ENCODE results near the gene COA3.
A peak's percentile ranks its signal among the peaks of the same experiment; 100 is the strongest.

The COA3 gene

DNA sequence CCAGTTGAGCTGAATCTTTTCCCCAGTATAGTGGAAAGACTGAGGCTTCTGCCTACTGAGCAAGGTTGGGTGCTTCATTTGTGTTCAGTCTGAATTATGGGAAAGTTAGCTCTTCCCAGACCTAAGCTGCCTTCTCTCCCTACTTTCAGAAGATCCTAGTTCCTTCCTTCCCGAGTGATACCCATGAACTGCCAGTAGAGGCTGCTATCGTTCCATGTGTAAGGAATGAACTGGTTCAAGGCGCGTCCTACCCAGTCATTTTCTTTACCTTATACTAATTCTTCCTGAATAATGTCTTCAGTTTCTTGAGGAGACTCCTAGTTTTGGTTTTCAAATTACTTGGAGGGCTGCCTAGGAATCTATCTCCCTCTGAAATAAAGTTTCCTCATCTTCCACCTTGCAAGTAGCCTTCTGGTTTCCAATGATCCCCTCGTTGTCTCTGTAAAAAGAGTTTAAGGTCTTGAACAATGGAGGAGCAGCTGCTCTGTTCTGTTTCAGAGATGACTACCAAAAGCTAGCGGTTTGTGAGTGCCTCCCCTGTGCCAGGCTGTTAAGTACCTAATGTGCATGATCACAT is 44.9 kb upstream of the COA3 start:
- no peak overlapping the region for H3K4me3 ChIP-seq
- peak; percentile 20 for DNase-seq (ENCODE audit: low read depth, low spot score)
- peaks cover 59% of the 10 kb centered on the region for H3K36me3 ChIP-seq (ENCODE audit: insufficient read depth, low read length)
- H3K27ac ChIP-seq: no peak overlapping the region
- H3K9ac ChIP-seq (ENCODE audit: insufficient read length): no peak overlapping the region
- no peaks in the 10 kb centered on the region for H3K9me3 ChIP-seq (ENCODE audit: low read depth, low read length)
- TF ChIP-seq EZH2 (IDR thresholded peaks at IDR 0.05) (no peak), FOXP2 (optimal IDR thresholded peaks at IDR 0.05; ENCODE audit: control extremely low read depth, extremely low read length, insufficient read depth) (no peak), POLR2AphosphoS5 (IDR thresholded peaks at IDR 0.05; ENCODE audit: borderline replicate concordance, low read depth, low read length) (no peak)

DNA sequence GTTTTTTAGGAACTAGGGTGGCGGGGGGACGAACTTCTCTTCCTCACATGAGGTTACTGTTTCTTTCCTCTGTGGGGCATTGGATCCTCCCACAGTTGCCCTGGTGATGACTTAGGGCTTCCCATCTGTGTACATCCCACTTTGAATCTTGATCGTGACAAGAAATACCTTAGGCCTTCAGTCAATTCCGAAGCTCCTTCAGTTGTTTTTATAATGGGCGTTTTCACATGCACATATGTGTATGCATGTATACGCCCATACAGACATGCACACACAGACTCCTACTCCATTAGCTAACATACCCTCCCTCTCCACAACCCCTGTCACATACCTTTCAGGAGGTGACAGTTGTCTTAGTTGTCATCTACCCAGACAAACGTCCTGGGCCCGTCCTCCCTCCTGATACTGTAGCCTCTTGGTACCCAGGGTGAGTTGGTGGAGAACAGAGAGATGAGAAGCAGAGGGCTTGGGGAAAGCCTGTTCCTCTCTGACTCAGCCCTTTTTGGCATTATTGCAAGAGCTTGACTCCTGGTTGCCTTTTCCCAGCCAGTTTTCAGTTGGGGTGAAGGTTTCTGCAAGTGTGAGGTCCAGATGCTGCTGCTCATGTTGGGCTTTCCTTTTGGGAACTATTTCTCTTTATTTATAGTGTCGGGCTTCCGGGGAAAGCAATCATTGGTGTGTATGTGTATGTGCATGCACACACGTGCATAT is 43.6 kb upstream of the COA3 start:
- DNase-seq (ENCODE audit: low read depth, low spot score): no peak
- TF ChIP-seq FOXP2 (optimal IDR thresholded peaks at IDR 0.05; ENCODE audit: control extremely low read depth, extremely low read length, insufficient read depth) (no peak), POLR2AphosphoS5 (IDR thresholded peaks at IDR 0.05; ENCODE audit: borderline replicate concordance, low read depth, low read length) (no peak), EZH2 (IDR thresholded peaks at IDR 0.05) (no peak)
- Histone ChIP-seq H3K27ac (no peak overlapping the region), H3K4me3 (no peak overlapping the region), H3K9me3 (ENCODE audit: low read depth, low read length) (no peaks in the 10 kb centered on the region), H3K36me3 (ENCODE audit: insufficient read depth, low read length) (peaks cover 72% of the 10 kb centered on the region), H3K9ac (ENCODE audit: insufficient read length) (no peak overlapping the region)

DNA sequence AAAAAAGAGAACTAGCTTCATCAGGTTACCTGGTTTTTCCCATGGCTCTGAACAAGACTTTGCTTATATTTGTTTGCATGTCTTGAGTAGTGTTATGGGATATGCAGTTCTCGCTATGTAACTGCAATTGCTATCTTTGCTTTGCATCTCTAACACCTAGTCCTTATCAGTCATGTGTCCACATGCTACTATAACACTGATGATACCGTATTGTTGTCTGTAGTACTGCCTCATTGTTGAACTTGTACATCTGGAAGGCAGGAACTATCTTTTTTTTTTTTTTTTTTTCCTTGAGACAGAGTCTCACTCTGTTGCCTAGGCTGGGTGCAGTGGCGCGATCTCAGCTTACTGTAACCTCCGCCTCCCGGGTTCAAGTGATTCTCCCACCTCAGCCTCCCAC is 37.2 kb upstream of the COA3 start:
- H3K9ac ChIP-seq (ENCODE audit: insufficient read length): no peak overlapping the region
- H3K9me3 ChIP-seq (ENCODE audit: low read depth, low read length): no peaks in the 10 kb centered on the region
- H3K27ac ChIP-seq: no peak overlapping the region
- TF ChIP-seq POLR2AphosphoS5 (IDR thresholded peaks at IDR 0.05; ENCODE audit: borderline replicate concordance, low read depth, low read length) (no peak), FOXP2 (optimal IDR thresholded peaks at IDR 0.05; ENCODE audit: control extremely low read depth, extremely low read length, insufficient read depth) (no peak), EZH2 (IDR thresholded peaks at IDR 0.05) (no peak)
- no peak for DNase-seq (ENCODE audit: low read depth, low spot score)
- no peak overlapping the region for H3K4me3 ChIP-seq
- H3K36me3 ChIP-seq (ENCODE audit: insufficient read depth, low read length): peaks cover 54% of the 10 kb centered on the region

DNA sequence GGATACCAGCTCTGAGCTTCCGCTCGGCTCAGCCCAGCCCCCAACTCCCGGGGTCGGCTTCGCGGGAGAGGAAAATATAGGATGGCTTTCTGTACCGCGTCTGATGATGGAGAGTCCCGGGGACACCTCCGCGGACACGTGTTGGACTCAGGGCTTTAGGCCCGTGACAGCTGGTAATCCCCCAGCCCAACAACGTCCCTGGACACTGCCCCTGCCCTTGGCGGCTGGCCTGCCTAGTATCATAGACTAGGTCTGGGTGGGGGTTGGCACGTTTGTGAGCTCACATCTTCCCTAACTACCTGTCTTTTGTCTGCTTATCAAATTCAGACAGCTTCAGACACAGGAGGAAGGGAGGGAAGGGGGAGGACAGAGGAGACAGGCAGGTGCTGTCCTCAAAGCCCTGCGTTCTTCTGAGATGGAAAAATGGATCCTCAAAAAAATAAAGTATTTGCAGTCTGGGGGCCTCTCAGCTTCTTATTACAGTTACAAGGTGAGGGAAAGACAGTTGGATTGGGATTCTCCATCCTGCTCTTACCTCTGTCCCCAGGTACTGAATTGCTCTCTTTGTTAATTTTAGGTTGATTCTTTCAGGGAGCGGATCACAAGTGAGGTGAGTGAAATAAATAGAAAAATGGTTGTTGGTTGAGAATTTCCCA is 35.4 kb upstream of the COA3 start:
- DNase-seq (ENCODE audit: low read depth, low spot score): no peak
- peaks cover 41% of the 10 kb centered on the region for H3K36me3 ChIP-seq (ENCODE audit: insufficient read depth, low read length)

GRCh38 chr17:42832934-42833766 is 34.6 kb upstream of the COA3 start, which contains the start of gene PSME3:
TSS of gene PSME3 (plus strand) at chr17:42833397. CDS start at chr17:42833632, 235 bp downstream.
- peak; percentile 47 for DNase-seq (ENCODE audit: low read depth, low spot score)
- Histone ChIP-seq H3K4me3 (peak within 1 kb of the TSS; percentile 90), H3K27ac (peak within 1 kb of the TSS; percentile 89), H3K36me3 (ENCODE audit: insufficient read depth, low read length) (peaks cover 34% of the 10 kb centered on the region), H3K9me3 (ENCODE audit: low read depth, low read length) (no peaks in the 10 kb centered on the region), H3K9ac (ENCODE audit: insufficient read length) (peak within 1 kb of the TSS; percentile 97)
- TF ChIP-seq EZH2 (IDR thresholded peaks at IDR 0.05) (no peak), POLR2AphosphoS5 (IDR thresholded peaks at IDR 0.05; ENCODE audit: borderline replicate concordance, low read depth, low read length) (peak; percentile 97), FOXP2 (optimal IDR thresholded peaks at IDR 0.05; ENCODE audit: control extremely low read depth, extremely low read length, insufficient read depth) (no peak)

More for the DNA sequence above, 35.4 kb upstream of the COA3 start:
- Histone ChIP-seq H3K9me3 (ENCODE audit: low read depth, low read length) (no peaks in the 10 kb centered on the region), H3K27ac (peak overlapping the region; percentile 89; the same call in 1 of the 2 replicates), H3K9ac (ENCODE audit: insufficient read length) (peak overlapping the region; percentile 97), H3K4me3 (peak overlapping the region; percentile 90)
- TF ChIP-seq EZH2 (IDR thresholded peaks at IDR 0.05): no peak
- TF ChIP-seq POLR2AphosphoS5 (IDR thresholded peaks at IDR 0.05; ENCODE audit: borderline replicate concordance, low read depth, low read length): no peak
- TF ChIP-seq FOXP2 (optimal IDR thresholded peaks at IDR 0.05; ENCODE audit: control extremely low read depth, extremely low read length, insufficient read depth): no peak

- H3K9me3 ChIP-seq (ENCODE audit: low read depth, low read length): no peaks in the 10 kb centered on the region
- peak overlapping the region; percentile 89 for H3K27ac ChIP-seq
- peak overlapping the region; percentile 97 for H3K9ac ChIP-seq (ENCODE audit: insufficient read length)
- peaks cover 26% of the 10 kb centered on the region for H3K36me3 ChIP-seq (ENCODE audit: insufficient read depth, low read length)
- H3K4me3 ChIP-seq: peak overlapping the region; percentile 90
- TF ChIP-seq POLR2AphosphoS5 (IDR thresholded peaks at IDR 0.05; ENCODE audit: borderline replicate concordance, low read depth, low read length) (no peak), EZH2 (IDR thresholded peaks at IDR 0.05) (no peak), FOXP2 (optimal IDR thresholded peaks at IDR 0.05; ENCODE audit: control extremely low read depth, extremely low read length, insufficient read depth) (no peak)
- no peak for DNase-seq (ENCODE audit: low read depth, low spot score)
These were observed 33.9 kb upstream of the COA3 start for GRCh38 chr17:42832213-42832933.

DNA sequence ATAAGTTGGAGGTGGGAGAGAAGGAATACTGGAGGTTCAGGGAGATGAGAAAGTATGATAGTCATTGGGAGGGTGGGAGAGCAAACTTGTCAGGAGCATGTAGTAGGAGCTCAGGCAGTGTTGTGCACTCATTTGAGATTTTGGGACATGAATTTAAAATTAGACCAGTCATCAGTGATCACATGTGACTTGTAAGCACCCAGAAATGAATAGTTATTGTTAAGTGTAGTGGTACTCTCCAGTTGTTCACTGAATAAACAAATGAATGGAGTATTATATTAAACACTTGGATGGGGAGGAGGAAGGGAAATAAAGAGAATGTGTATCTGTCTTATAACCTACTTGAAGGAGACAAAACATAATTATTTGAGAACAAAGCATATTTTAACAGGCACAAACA is 32.5 kb upstream of the COA3 start:
- no peak for DNase-seq (ENCODE audit: low read depth, low spot score)
- H3K9ac ChIP-seq (ENCODE audit: insufficient read length): no peak overlapping the region
- no peaks in the 10 kb centered on the region for H3K9me3 ChIP-seq (ENCODE audit: low read depth, low read length)
- H3K36me3 ChIP-seq (ENCODE audit: insufficient read depth, low read length): peaks cover 16% of the 10 kb centered on the region
- TF ChIP-seq FOXP2 (optimal IDR thresholded peaks at IDR 0.05; ENCODE audit: control extremely low read depth, extremely low read length, insufficient read depth): no peak
- no peak for TF ChIP-seq EZH2 (IDR thresholded peaks at IDR 0.05)
- TF ChIP-seq POLR2AphosphoS5 (IDR thresholded peaks at IDR 0.05; ENCODE audit: borderline replicate concordance, low read depth, low read length): no peak
- no peak overlapping the region for H3K27ac ChIP-seq
- H3K4me3 ChIP-seq: no peak overlapping the region
